ENCODE data around the gene ZDHHC8. TPM values are rescaled to one million over a fixed set of nuclear protein-coding genes. Genes with fewer than 3 reads are reported as not detected.

ZDHHC8 gene
- total and polyA plus RNA-seq, 10 of the 15 experiments (the other 5 are each of a cell fraction or from before 2014, with no cell fraction given), result 0.03 to 46.3 (median 5.3) TPM

DNA sequence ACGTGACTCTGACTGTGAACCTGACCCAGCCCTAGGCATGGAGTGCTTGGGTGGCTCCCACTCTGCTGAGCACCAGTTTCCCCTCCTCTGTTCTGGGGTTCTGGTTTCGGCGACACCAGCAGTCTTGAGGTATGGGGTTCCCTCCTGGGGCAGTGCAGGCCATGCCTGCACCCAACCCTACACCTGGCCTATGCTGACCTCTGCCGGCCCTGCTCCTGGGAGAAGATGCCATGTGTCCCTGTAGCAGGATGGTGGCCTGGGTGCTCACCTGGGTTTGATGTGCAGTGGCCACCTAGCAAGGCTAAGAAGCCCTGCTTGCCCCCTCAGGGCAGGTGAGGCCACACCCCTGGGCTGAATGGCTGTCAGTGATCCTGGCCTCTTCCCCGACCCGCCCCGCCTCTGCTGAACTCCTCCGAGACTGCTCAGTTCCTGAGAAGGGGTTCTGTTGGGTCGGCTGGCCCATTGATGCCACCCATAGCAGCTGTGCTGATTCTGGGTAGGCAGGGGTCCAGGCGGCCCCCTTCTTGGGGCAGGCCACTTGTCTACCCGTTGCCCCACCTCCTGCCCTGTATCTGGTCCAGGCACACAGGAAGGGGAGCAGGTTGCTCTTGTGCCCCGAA is 2.4 kb downstream of the ZDHHC8 start (continued):
- TF ChIP-seq, protein P1, sequence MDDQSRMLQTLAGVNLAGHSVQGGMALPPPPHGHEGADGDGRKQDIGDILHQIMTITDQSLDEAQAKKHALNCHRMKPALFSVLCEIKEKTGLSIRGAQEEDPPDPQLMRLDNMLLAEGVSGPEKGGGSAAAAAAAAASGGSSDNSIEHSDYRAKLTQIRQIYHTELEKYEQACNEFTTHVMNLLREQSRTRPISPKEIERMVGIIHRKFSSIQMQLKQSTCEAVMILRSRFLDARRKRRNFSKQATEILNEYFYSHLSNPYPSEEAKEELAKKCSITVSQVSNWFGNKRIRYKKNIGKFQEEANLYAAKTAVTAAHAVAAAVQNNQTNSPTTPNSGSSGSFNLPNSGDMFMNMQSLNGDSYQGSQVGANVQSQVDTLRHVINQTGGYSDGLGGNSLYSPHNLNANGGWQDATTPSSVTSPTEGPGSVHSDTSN (IDR thresholded peaks at IDR 0.05; ENCODE audit: insufficient replicate concordance, low read depth, low read length), result no peak
- TF ChIP-seq BCL11A (IDR thresholded peaks at IDR 0.05; ENCODE audit: low read depth, low read length), result no peak
- no peak for TF ChIP-seq YY1 (IDR thresholded peaks at IDR 0.05; ENCODE audit: low read depth, low read length)
- no peak for TF ChIP-seq SIN3A (IDR thresholded peaks at IDR 0.05; ENCODE audit: low read depth, low read length)
- TF ChIP-seq POLR2A (IDR thresholded peaks at IDR 0.05; ENCODE audit: low read depth, low read length), result no peak
- no peak for TF ChIP-seq YBX1 (IDR thresholded peaks at IDR 0.05)
- TF ChIP-seq, protein P2, sequence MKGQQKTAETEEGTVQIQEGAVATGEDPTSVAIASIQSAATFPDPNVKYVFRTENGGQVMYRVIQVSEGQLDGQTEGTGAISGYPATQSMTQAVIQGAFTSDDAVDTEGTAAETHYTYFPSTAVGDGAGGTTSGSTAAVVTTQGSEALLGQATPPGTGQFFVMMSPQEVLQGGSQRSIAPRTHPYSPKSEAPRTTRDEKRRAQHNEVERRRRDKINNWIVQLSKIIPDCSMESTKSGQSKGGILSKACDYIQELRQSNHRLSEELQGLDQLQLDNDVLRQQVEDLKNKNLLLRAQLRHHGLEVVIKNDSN (IDR thresholded peaks at IDR 0.05; ENCODE audit: borderline replicate concordance, extremely low read length, insufficient read depth, low read depth, low read length), result no peak
- no peak for TF ChIP-seq HDAC6 (IDR thresholded peaks at IDR 0.05; ENCODE audit: unreplicated experiment)
- no peak for TF ChIP-seq SP1 (IDR thresholded peaks at IDR 0.05; ENCODE audit: low read depth, low read length)

GRCh38 chr22:20135265-20135664 is 3.7 kb downstream of the ZDHHC8 start:
- no peaks in the 10 kb centered on the region for H4K20me1 ChIP-seq (ENCODE audit: control insufficient read depth, insufficient read depth)
- CTCF ChIA-PET, result interaction anchor here (0.6 kb wide), 1 partner anchor 15 kb away, joined by 3 read pairs; no protein-coding TSS in a partner anchor
- ATAC-seq (no peak), DNase-seq (ENCODE audit: low read depth, low spot score) (no peak), FAIRE-seq (no peak)
- no peak overlapping the region for H2AFZ ChIP-seq (ENCODE audit: control insufficient read depth, low read depth, low read length)
- 51% methylated on average over 4 of the region's 4 CpGs for WGBS (ENCODE audit: insufficient coverage, insufficient replicate concordance, low lambda C conversion rate, missing lambda C conversion rate)
- H3K4me3 ChIP-seq, result no peak overlapping the region
- H3K36me3 ChIP-seq (ENCODE audit: control insufficient read depth in 2 of 2, insufficient read depth in 2 of 2, low read length in 1 of 2), result no peaks in the 10 kb centered on the region; a peak in 1 of 4 replicates
- H3K9me3 ChIP-seq (replicated peaks; ENCODE audit: control insufficient read depth, insufficient read depth, low read length), result no peaks in the 10 kb centered on the region
- H3K9ac ChIP-seq (ENCODE audit: control insufficient read depth, insufficient read depth, low read length), result no peak overlapping the region
- no TSS peak for BruUV-seq (replicated peaks)
- in situ Hi-C loops (cut with MboI), result no loop called here
- POLR2A ChIA-PET, result no interaction called here
- H3K27ac ChIP-seq (ENCODE audit: control insufficient read depth, insufficient read depth), result no peak overlapping the region
- H3K27me3 ChIP-seq (replicated peaks in 1 of 2; ENCODE audit: control insufficient read depth in 2 of 2, insufficient read depth in 2 of 2, low read length in 1 of 2), result no peaks in the 10 kb centered on the region
- H3K4me1 ChIP-seq (ENCODE audit: control insufficient read depth, insufficient read depth, low read length), result peaks cover 12% of the 10 kb centered on the region
- peaks cover 7% of the 10 kb centered on the region for H3K79me2 ChIP-seq (ENCODE audit: control insufficient read depth, insufficient read depth, low read length)
- RAD21 ChIA-PET (ENCODE audit: unreplicated experiment), result no interaction called here
- H3K4me2 ChIP-seq (ENCODE audit: control insufficient read depth, insufficient read depth), result no peak overlapping the region
- SMC1A ChIA-PET (ENCODE audit: uncharacterized antibody, unreplicated experiment), result no interaction called here
- intact Hi-C loops (cut with micrococcal nuclease; ENCODE audit: unreplicated experiment), result no loop called here
- TF ChIP-seq SUPT20H (IDR thresholded peaks at IDR 0.05; ENCODE audit: borderline replicate concordance, control insufficient read depth, low read depth, low read length) (no peak), SRF (IDR thresholded peaks at IDR 0.05; ENCODE audit: low read depth in 2 of 2, low read length in 2 of 2) (no peak), CBX3 (IDR thresholded peaks at IDR 0.05; ENCODE audit: borderline replicate concordance, low read depth) (no peak), EGR1 (IDR thresholded peaks at IDR 0.05; ENCODE audit: borderline replicate concordance in 1 of 2, low read depth in 2 of 2, low read length in 2 of 2) (no peak), NRF1 (conservative IDR thresholded peaks at IDR 0.05; ENCODE audit: low read depth, low read length) (no peak), ZNF217 (IDR thresholded peaks at IDR 0.05) (no peak)

All from GM12878 (cell line).